Tibial artery (tissue), 4 donors: ENCODE data around the gene DPEP1.
"Not testable (repeated sequence)": the region's sequence is repeated elsewhere in the genome, so short reads cannot be mapped to it uniquely, and the experiment has no call there.

Source experiments
- DNase-seq, 2 donors: peaks; one replicate each; pipeline ENCODE4 v3.0.0-alpha.2; 2019
- H3K27ac ChIP-seq, 2 donors: fragments of 200-600 bp; sonication (generic) in 1 of 2; 1 replicate in 1 of 2; 2 replicates in 1 of 2; pipeline ENCODE4 v1.5.1; 2018 to 2019; ENCODE audit warnings: mild to moderate bottlenecking in 1 of 2
- H3K27me3 ChIP-seq, 2 donors: fragments of 200-600 bp; sonication (generic) in 1 of 2; one replicate each; pipeline versions ENCODE4 v1.5.1 to v1.6.0; 2016 to 2019
- H3K36me3 ChIP-seq, 3 donors: fragments of 200-600 bp; sonication (generic) in 2 of 3; one replicate each; pipeline ENCODE4 v1.5.1; 2016 to 2019; ENCODE audit warnings: mild to moderate bottlenecking in 2 of 3
- H3K4me1 ChIP-seq, 4 donors: fragments of 200-600 bp; sonication (generic) in 2 of 4; 1 replicate in 3 of 4; 2 replicates in 1 of 4; pipeline ENCODE4 v1.5.1; 2016 to 2019
- H3K4me3 ChIP-seq, 2 donors: fragments of 200-600 bp; sonication (generic) in 1 of 2; 1 replicate in 1 of 2; 2 replicates in 1 of 2; pipeline ENCODE4 v1.5.1; 2018 to 2019; ENCODE audit warnings: mild to moderate bottlenecking in 2 of 2
- H3K9me3 ChIP-seq, 3 donors: fragments of 200-600 bp; sonication (generic) in 1 of 3; one replicate each; pipeline ENCODE4 v1.5.1; 2016 to 2019
- intact Hi-C: fragments of 100-400 bp; cut with DNase I; formaldehyde crosslinking; loops from one replicate; pipeline ENCODE4 v1.15.0; 2023; ENCODE audit warnings: low total_unique reads
- TF ChIP-seq, protein P1 (sequence below), 2 experiments: fragments of 200-600 bp in 1 of 2; fragments of 450-650 bp in 1 of 2; IDR thresholded peaks; one replicate each; pipeline ENCODE4 v1.5.1; 2017 to 2019; ENCODE audit warnings: antibody characterized with exemption in 2 of 2, mild to moderate bottlenecking in 1 of 2, moderate library complexity in 1 of 2

Gene DPEP1

GRCh38 chr16:89661215-89661614 lies 47.8 kb downstream of the DPEP1 start:
- Histone ChIP-seq H3K36me3 (peaks cover 4 to 49% (median 5%) of the 10 kb centered on the region in 3 donors), H3K4me3 (no peak overlapping the region), H3K27me3 (no peaks in the 10 kb centered on the region), H3K27ac (no peak overlapping the region), H3K9me3 (no peaks in the 10 kb centered on the region), H3K4me1 (peaks cover 0 to 21% (median 19%) of the 10 kb centered on the region in 4 donors)
- no peak for DNase-seq
- intact Hi-C loops = no loop called here
- TF ChIP-seq, protein P1, sequence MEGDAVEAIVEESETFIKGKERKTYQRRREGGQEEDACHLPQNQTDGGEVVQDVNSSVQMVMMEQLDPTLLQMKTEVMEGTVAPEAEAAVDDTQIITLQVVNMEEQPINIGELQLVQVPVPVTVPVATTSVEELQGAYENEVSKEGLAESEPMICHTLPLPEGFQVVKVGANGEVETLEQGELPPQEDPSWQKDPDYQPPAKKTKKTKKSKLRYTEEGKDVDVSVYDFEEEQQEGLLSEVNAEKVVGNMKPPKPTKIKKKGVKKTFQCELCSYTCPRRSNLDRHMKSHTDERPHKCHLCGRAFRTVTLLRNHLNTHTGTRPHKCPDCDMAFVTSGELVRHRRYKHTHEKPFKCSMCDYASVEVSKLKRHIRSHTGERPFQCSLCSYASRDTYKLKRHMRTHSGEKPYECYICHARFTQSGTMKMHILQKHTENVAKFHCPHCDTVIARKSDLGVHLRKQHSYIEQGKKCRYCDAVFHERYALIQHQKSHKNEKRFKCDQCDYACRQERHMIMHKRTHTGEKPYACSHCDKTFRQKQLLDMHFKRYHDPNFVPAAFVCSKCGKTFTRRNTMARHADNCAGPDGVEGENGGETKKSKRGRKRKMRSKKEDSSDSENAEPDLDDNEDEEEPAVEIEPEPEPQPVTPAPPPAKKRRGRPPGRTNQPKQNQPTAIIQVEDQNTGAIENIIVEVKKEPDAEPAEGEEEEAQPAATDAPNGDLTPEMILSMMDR (IDR thresholded peaks at IDR 0.05) = no peak

DNA sequence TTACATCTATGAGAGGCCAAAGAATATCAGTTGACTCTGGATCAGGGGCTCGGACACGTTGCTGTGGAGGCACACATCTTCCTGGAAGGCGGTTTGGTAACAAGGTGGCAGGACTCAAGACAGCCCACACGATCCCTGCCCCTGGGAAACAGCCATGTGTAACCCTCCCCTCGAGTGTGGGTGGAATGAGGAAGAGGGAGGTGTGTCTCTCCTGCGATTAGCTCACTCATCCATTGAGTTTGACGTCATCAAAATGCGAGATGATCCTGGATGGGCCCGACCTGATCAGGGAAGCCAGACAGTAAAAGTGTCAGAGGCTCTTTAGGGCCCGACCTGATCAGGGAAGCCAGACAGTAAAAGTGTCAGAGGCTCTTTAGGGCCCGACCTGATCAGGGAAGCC lies 50.8 kb downstream of the DPEP1 start:
- peaks cover 4 to 51% (median 5%) of the 10 kb centered on the region in 3 donors for H3K36me3 ChIP-seq
- H3K4me3 ChIP-seq, H3K27me3 ChIP-seq, H3K4me1 ChIP-seq, H3K9me3 ChIP-seq, DNase-seq, intact Hi-C loops, H3K27ac ChIP-seq: not testable (repeated sequence)

GRCh38 chr16:89667000-89667399 lies 53.6 kb downstream of the DPEP1 start:
- H3K27me3 ChIP-seq, H3K27ac ChIP-seq, DNase-seq, H3K4me3 ChIP-seq, H3K4me1 ChIP-seq, H3K9me3 ChIP-seq, intact Hi-C loops: not testable (repeated sequence)
- peaks cover 0 to 36% (median 5%) of the 10 kb centered on the region in 3 donors for H3K36me3 ChIP-seq

DNA sequence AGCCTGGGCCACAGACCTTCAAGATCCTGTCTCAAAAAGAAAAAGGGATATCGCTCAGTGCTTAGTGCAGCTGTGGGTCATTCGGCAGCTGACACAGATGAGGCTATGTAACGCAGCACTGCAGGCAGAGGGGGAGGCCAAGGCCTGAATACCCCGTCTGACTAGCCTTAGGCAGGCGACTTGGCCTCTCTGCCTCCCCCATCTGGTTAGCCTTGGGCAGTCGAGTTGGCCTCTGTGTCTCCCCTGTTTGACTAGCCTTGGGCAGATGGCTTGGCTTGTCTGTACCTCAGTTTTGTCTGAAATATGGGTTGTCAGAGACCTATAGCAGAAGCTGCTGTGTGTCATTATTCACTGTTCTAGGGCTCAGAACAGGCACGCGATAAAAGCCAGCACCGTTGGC lies 54.2 kb downstream of the DPEP1 start:
- no peak for DNase-seq
- H3K27ac ChIP-seq = no peak overlapping the region
- H3K4me3 ChIP-seq = no peak overlapping the region
- no peaks in the 10 kb centered on the region for H3K4me1 ChIP-seq
- intact Hi-C loops = no loop called here
- TF ChIP-seq, protein P1 (IDR thresholded peaks at IDR 0.05) = no peak
- no peaks in the 10 kb centered on the region for H3K9me3 ChIP-seq
- peaks cover 0 to 31% (median 5%) of the 10 kb centered on the region in 3 donors for H3K36me3 ChIP-seq
- no peaks in the 10 kb centered on the region for H3K27me3 ChIP-seq

DNA sequence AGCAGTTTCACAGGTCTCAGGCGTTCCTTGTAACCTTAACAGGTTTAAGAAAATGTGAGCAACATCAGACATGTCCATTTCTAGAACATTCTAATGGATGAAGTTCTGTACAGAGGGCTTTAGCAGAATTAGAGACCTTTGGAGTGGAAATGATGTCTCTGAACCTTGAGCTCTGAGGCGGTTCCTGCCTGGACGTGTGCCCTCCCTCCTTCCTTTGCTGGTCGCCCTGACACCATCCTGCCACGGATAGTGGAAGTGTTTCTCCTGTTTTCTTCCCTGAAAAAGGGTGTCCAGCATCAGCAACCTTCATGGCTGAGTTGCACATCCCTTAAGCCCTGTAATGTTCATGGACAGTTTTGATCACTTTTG lies 55.3 kb downstream of the DPEP1 start:
- no peak for DNase-seq
- Histone ChIP-seq H3K27me3 (no peaks in the 10 kb centered on the region), H3K4me3 (no peak overlapping the region), H3K4me1 (no peaks in the 10 kb centered on the region), H3K27ac (no peak overlapping the region), H3K9me3 (no peaks in the 10 kb centered on the region), H3K36me3 (peaks cover 0 to 22% (median 0%) of the 10 kb centered on the region in 3 donors)
- TF ChIP-seq, protein P1 (IDR thresholded peaks at IDR 0.05) = no peak
- intact Hi-C loops = no loop called here

DNA sequence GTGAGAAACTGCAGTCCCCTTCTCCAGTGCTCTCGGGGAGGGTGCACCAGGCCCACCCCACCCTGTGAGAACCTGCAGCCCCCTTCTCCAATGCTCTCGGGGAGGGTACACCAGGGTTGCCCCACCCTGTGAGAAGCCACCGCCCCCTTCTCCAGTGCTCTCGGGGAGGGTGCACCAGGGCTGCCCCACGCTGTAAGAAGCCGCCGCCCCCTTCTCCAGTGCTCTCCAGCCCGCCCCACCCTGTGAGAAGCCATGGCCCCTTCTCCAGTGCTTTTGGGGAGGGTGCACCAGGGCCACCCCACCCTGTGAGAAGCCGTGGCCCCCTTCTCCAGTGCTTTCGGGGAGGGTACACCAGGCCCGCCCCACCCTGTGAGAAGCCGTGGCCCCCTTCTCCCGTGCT lies 56.3 kb downstream of the DPEP1 start:
- Histone ChIP-seq H3K36me3 (peaks cover 0 to 12% (median 0%) of the 10 kb centered on the region in 3 donors), H3K27me3 (no peaks in the 10 kb centered on the region), H3K4me1 (no peaks in the 10 kb centered on the region), H3K27ac (no peak overlapping the region), H3K9me3 (no peaks in the 10 kb centered on the region), H3K4me3 (no peak overlapping the region)
- DNase-seq = no peak
- TF ChIP-seq, protein P1 (IDR thresholded peaks at IDR 0.05) = no peak
- intact Hi-C loops = no loop called here
